SH-SY5Y (cell line): ENCODE measurements around the gene SCN9A.

Experiments
- GATA2 ChIP-seq: IDR thresholded peaks from 2 replicates; pipeline ENCODE4 v1.6.1; 2011; ENCODE audit warnings: mild to moderate bottlenecking, low read depth, low read length
- GATA3 ChIP-seq: IDR thresholded peaks from 2 replicates; pipeline ENCODE4 v1.6.1; 2011; ENCODE audit warnings: low read depth, mild to moderate bottlenecking, low read length, moderate library complexity

DNA sequence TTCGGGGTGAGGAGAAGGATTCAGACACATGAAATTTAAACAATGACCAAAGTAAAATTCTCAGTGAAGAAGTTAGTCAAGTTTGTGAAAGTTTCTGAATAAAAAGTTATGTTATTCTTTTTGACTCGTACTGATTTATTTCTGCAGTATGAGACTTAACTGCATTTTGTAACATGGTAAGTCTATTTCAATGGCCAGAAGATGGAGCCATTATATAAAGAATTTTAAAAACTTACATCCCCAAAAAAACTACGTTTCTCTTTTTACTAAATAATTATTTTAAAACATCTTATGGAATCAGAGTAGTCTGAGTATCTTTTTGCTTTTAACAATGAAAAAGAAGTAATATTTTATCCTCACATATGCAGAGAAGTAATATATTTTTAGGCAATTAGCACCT is 196.5 kb downstream of the SCN9A start:
- TF ChIP-seq GATA2 = no peak
- no peak for TF ChIP-seq GATA3
